Measurements from ENCODE around the gene C2orf69. TPM values are rescaled to one million over a fixed set of nuclear protein-coding genes. Genes with fewer than 3 reads are reported as not detected.

Gene C2orf69
- total and polyA plus RNA-seq, 2 experiments from 2014 or later = 6.8 to 10.5 TPM

DNA sequence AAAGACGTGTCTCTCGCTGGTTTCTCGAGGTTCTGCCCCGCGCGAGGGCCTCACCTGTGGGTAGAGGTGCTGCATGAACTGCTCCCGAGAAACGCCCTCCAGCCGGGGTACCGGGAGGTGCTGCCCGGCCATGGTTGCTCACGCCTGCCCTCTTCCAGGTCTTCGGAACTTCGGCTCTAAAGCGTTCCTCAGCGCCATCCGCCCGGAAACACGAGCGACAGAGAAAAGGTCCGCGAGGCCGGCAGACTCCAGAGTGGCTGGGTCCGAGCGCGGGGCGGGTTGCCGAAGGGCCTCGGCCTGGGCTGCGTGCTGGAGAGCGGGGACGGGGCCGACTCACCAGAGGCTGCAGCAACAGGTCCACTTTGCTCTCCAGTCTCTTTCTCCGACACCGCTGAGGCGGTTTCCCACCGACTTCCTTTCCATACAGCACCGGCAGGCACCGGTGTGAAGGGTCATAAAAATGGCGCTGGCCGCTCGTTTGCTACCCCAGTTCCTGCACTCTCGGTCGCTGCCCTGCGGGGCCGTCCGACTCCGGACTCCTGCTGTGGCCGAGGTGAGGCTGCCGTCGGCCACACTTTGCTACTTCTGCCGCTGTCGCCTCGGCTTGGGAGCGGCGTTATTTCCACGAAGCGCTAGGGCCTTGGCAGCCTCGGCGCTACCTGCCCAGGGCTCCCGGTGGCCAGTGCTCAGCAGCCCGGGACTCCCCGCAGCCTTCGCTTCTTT lies 44.4 kb downstream of the C2orf69 start, which contains the start of the genes MAIP1 and TYW5:
MAIP1 (plus strand) TSS at position 244 of the 723 bp plus-strand sequence; CDS start at position 461, 217 bp downstream.
TYW5 (minus strand) TSS at position 153 of the 723 bp plus-strand sequence; CDS start at position 132, 21 bp downstream.
- Histone ChIP-seq H3K9me3 (ENCODE audit: low read depth) (no peaks in the 10 kb centered on the region), H3K4me2 (peak within 1 kb of the TSS; percentile 87), H3K4me1 (ENCODE audit: insufficient read depth) (peaks cover 21% of the 10 kb centered on the region), H2AFZ (peak within 1 kb of the TSS; percentile 80), H3K27ac (peak within 1 kb of the TSS; percentile 98), H3K79me2 (peaks cover 70% of the 10 kb centered on the region), H3K27me3 (no peaks in the 10 kb centered on the region), H4K20me1 (ENCODE audit: insufficient read depth, poor library complexity, severe bottlenecking) (no peaks in the 10 kb centered on the region), H3K9me2 (replicated peaks; ENCODE audit: insufficient read depth) (no peaks in the 10 kb centered on the region), H3K36me3 (replicated peaks; ENCODE audit: insufficient read depth, low read depth) (no peaks in the 10 kb centered on the region), H3K4me3 (peak within 1 kb of the TSS; percentile 86)
- TF ChIP-seq EZH2phosphoT487 (IDR thresholded peaks at IDR 0.05; ENCODE audit: low read depth, severe bottlenecking, unreplicated experiment) (no peak), EZH2 (IDR thresholded peaks at IDR 0.05; ENCODE audit: borderline replicate concordance) (no peak)
- TF ChIP-seq, protein P1, sequence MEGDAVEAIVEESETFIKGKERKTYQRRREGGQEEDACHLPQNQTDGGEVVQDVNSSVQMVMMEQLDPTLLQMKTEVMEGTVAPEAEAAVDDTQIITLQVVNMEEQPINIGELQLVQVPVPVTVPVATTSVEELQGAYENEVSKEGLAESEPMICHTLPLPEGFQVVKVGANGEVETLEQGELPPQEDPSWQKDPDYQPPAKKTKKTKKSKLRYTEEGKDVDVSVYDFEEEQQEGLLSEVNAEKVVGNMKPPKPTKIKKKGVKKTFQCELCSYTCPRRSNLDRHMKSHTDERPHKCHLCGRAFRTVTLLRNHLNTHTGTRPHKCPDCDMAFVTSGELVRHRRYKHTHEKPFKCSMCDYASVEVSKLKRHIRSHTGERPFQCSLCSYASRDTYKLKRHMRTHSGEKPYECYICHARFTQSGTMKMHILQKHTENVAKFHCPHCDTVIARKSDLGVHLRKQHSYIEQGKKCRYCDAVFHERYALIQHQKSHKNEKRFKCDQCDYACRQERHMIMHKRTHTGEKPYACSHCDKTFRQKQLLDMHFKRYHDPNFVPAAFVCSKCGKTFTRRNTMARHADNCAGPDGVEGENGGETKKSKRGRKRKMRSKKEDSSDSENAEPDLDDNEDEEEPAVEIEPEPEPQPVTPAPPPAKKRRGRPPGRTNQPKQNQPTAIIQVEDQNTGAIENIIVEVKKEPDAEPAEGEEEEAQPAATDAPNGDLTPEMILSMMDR (IDR thresholded peaks at IDR 0.05; ENCODE audit: poor library complexity) = peak; percentile 15
- peak; percentile 90 for DNase-seq (ENCODE audit: low spot score)
- under 1% methylated on average over 62 of the region's 64 CpGs for WGBS (ENCODE audit: low lambda C conversion rate, missing lambda C conversion rate)

DNA sequence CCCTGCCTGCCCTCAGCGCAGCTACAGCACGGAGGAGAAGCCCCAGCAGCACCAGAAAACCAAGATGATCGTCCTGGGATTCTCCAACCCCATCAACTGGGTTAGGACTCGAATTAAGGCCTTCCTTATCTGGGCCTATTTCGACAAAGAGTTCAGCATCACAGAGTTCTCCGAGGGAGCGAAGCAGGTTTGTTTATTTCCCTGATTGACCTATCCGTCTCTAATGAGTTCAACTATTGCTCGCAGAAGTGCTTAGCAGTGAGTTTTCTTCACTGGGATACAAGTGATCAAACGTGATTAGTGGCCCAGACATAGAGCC lies 44.9 kb downstream of the C2orf69 start:
- peak overlapping the region; percentile 80 for H2AFZ ChIP-seq
- under 1% methylated on average over 10 of the region's 10 CpGs for WGBS (ENCODE audit: low lambda C conversion rate, missing lambda C conversion rate)
- peaks cover 21% of the 10 kb centered on the region for H3K4me1 ChIP-seq (ENCODE audit: insufficient read depth)

DNA sequence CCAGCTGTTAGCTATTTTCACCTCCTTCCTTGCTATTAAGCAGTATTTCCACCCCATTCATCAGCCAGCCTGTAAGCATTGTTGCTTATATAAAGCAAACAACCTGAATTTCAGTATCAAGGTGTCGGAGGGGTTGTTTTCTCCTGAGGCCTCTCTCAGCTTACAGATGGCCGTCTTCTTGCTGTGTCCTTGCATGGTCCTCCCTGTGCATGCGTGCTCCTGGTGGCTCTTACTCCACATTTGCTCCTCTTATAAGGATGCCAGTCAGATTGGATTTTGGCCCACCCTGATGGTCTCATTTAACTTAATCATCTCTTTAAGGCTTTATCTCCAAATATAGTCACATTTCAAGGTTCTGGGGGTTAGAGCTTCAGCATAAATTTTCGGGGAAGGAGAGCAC lies 46.9 kb downstream of the C2orf69 start:
- DNase-seq (ENCODE audit: low spot score) = no peak
- no peaks in the 10 kb centered on the region for H3K27me3 ChIP-seq
- no peaks in the 10 kb centered on the region for H3K36me3 ChIP-seq (replicated peaks; ENCODE audit: insufficient read depth, low read depth)
- H3K4me2 ChIP-seq = peak overlapping the region; percentile 87
- no peak for TF ChIP-seq EZH2phosphoT487 (IDR thresholded peaks at IDR 0.05; ENCODE audit: low read depth, severe bottlenecking, unreplicated experiment)
- TF ChIP-seq, protein P1 (IDR thresholded peaks at IDR 0.05; ENCODE audit: poor library complexity) = no peak
- no peak for TF ChIP-seq EZH2 (IDR thresholded peaks at IDR 0.05; ENCODE audit: borderline replicate concordance)
- H3K27ac ChIP-seq = no peak overlapping the region
- H3K4me1 ChIP-seq (ENCODE audit: insufficient read depth) = peaks cover 21% of the 10 kb centered on the region
- H3K4me3 ChIP-seq = no peak overlapping the region
- H3K9me2 ChIP-seq (replicated peaks; ENCODE audit: insufficient read depth) = no peaks in the 10 kb centered on the region
- 95% methylated on average over 4 of the region's 4 CpGs for whole genome bisulfite sequencing (ENCODE audit: low lambda C conversion rate, missing lambda C conversion rate)
- no peaks in the 10 kb centered on the region for H3K9me3 ChIP-seq (ENCODE audit: low read depth)
- H3K79me2 ChIP-seq = peaks cover 46% of the 10 kb centered on the region
- H2AFZ ChIP-seq = no peak overlapping the region
- H4K20me1 ChIP-seq (ENCODE audit: insufficient read depth, poor library complexity, severe bottlenecking) = no peaks in the 10 kb centered on the region

More for the DNA sequence above, 44.9 kb downstream of the C2orf69 start:
- H3K4me2 ChIP-seq = peak overlapping the region; percentile 87
- H3K36me3 ChIP-seq (replicated peaks; ENCODE audit: insufficient read depth, low read depth) = no peaks in the 10 kb centered on the region
- no peaks in the 10 kb centered on the region for H4K20me1 ChIP-seq (ENCODE audit: insufficient read depth, poor library complexity, severe bottlenecking)
- DNase-seq (ENCODE audit: low spot score) = no peak
- peak overlapping the region; percentile 86 for H3K4me3 ChIP-seq
- no peaks in the 10 kb centered on the region for H3K27me3 ChIP-seq
- no peaks in the 10 kb centered on the region for H3K9me2 ChIP-seq (replicated peaks; ENCODE audit: insufficient read depth)
- H3K9me3 ChIP-seq (ENCODE audit: low read depth) = no peaks in the 10 kb centered on the region
- peaks cover 65% of the 10 kb centered on the region for H3K79me2 ChIP-seq
- TF ChIP-seq EZH2 (IDR thresholded peaks at IDR 0.05; ENCODE audit: borderline replicate concordance) = no peak
- TF ChIP-seq, protein P1 (IDR thresholded peaks at IDR 0.05; ENCODE audit: poor library complexity) = no peak
- no peak for TF ChIP-seq EZH2phosphoT487 (IDR thresholded peaks at IDR 0.05; ENCODE audit: low read depth, severe bottlenecking, unreplicated experiment)
- H3K27ac ChIP-seq = peak overlapping the region; percentile 98
